GM12891 (cell line): Measurements from ENCODE around the gene LAPTM5.

Experiments
- POLR2A ChIP-seq: IDR thresholded peaks from 2 replicates; pipeline ENCODE4 v1.6.1; 2011; ENCODE audit warnings: low read depth, low read length, control low read depth
- POLR2AphosphoS5 ChIP-seq: IDR thresholded peaks from 2 replicates; pipeline ENCODE4 v1.6.1; 2011; ENCODE audit warnings: low read depth, low read length, control low read depth
- SPI1 ChIP-seq: IDR thresholded peaks from 2 replicates; pipeline ENCODE4 v1.6.1; 2011; ENCODE audit warnings: low read depth, low read length, control low read depth
- TAF1 ChIP-seq: IDR thresholded peaks from 2 replicates; pipeline ENCODE4 v1.6.1; 2011; ENCODE audit warnings: low read depth, low read length, control low read depth

- TF ChIP-seq POLR2AphosphoS5 (no peak), TAF1 (no peak), POLR2A (no peak), SPI1 (no peak)
Observed at GRCh38 chr1:30715216-30715615, 42.4 kb downstream of the LAPTM5 start.
